Mononuclear cell (primary cell): Measurements from ENCODE around the gene MLST8. TPM values are rescaled to one million over a fixed set of nuclear protein-coding genes. Genes with fewer than 3 reads are reported as not detected.

Experiments
- H3K27me3 ChIP-seq: 2 replicates; pipeline ENCODE4 v1.6.0; 2011; ENCODE audit warnings: low read length, control low read depth; ENCODE audit not compliant: insufficient read depth
- H3K4me1 ChIP-seq: 2 replicates; pipeline ENCODE4 v1.5.1; 2011; ENCODE audit warnings: mild to moderate bottlenecking, low read length, control low read depth; ENCODE audit not compliant: insufficient read depth
- H3K4me3 ChIP-seq: 2 replicates; pipeline ENCODE4 v1.5.1; 2011; ENCODE audit warnings: mild to moderate bottlenecking, low read length, moderate library complexity
- H3K9me3 ChIP-seq: 2 replicates; pipeline ENCODE4 v1.5.1; 2011; ENCODE audit warnings: low read depth, mild to moderate bottlenecking, control low read depth, low read length
- total RNA-seq: library from RNA; depleted of rRNA; stranded (reverse); fragments of >200 nt; gene quantifications from one replicate; pipeline ENCODE4 v1.2.3, GENCODE V29; 2012

MLST8 gene
- total RNA-seq, 1 donor, result 11.0 TPM

- Histone ChIP-seq H3K27me3 (no peaks in the 10 kb centered on the region), H3K4me1 (peaks cover 25% of the 10 kb centered on the region), H3K4me3 (peak overlapping the region; percentile 88), H3K9me3 (no peaks in the 10 kb centered on the region)
Observed at GRCh38 chr16:2223942-2224486, 18.8 kb downstream of the MLST8 start.

- Histone ChIP-seq H3K4me1 (peaks cover 25% of the 10 kb centered on the region), H3K4me3 (no peak overlapping the region), H3K9me3 (no peaks in the 10 kb centered on the region), H3K27me3 (no peaks in the 10 kb centered on the region)
Observed at GRCh38 chr16:2226245-2226793, 21.1 kb downstream of the MLST8 start.

GRCh38 chr16:2226918-2227317 lies 21.7 kb downstream of the MLST8 start:
- Histone ChIP-seq H3K4me3 (no peak overlapping the region), H3K9me3 (no peaks in the 10 kb centered on the region), H3K4me1 (peaks cover 25% of the 10 kb centered on the region), H3K27me3 (no peaks in the 10 kb centered on the region)

GRCh38 chr16:2228161-2228824 lies 23.0 kb downstream of the MLST8 start:
- Histone ChIP-seq H3K9me3 (no peaks in the 10 kb centered on the region), H3K27me3 (no peaks in the 10 kb centered on the region), H3K4me3 (no peak overlapping the region), H3K4me1 (peaks cover 20% of the 10 kb centered on the region)

- H3K4me3 ChIP-seq, result no peak overlapping the region
- H3K9me3 ChIP-seq, result no peaks in the 10 kb centered on the region
Observed at GRCh38 chr16:2229091-2229490, 23.8 kb downstream of the MLST8 start.

GRCh38 chr16:2229632-2230250 lies 24.5 kb downstream of the MLST8 start:
- Histone ChIP-seq H3K4me1 (peaks cover 9% of the 10 kb centered on the region), H3K4me3 (no peak overlapping the region), H3K27me3 (no peaks in the 10 kb centered on the region), H3K9me3 (no peaks in the 10 kb centered on the region)

More at GRCh38 chr16:2229091-2229490, 23.8 kb downstream of the MLST8 start:
- H3K4me1 ChIP-seq, result peaks cover 16% of the 10 kb centered on the region
- H3K27me3 ChIP-seq, result no peaks in the 10 kb centered on the region

GRCh38 chr16:2230376-2230775 lies 25.1 kb downstream of the MLST8 start:
- H3K4me3 ChIP-seq, result no peak overlapping the region
- H3K9me3 ChIP-seq, result no peaks in the 10 kb centered on the region
- no peaks in the 10 kb centered on the region for H3K27me3 ChIP-seq
- peaks cover 4% of the 10 kb centered on the region for H3K4me1 ChIP-seq

- Histone ChIP-seq H3K9me3 (no peaks in the 10 kb centered on the region), H3K4me1 (no peaks in the 10 kb centered on the region), H3K4me3 (no peak overlapping the region)
Observed at GRCh38 chr16:2231016-2231931, 26.0 kb downstream of the MLST8 start.

GRCh38 chr16:2232094-2232990 lies 27.1 kb downstream of the MLST8 start:
- Histone ChIP-seq H3K9me3 (no peaks in the 10 kb centered on the region), H3K27me3 (no peaks in the 10 kb centered on the region), H3K4me1 (no peaks in the 10 kb centered on the region), H3K4me3 (no peak overlapping the region)

More at GRCh38 chr16:2231016-2231931, 26.0 kb downstream of the MLST8 start:
- H3K27me3 ChIP-seq, result no peaks in the 10 kb centered on the region

- Histone ChIP-seq H3K27me3 (no peaks in the 10 kb centered on the region), H3K4me3 (no peak overlapping the region), H3K4me1 (no peaks in the 10 kb centered on the region), H3K9me3 (no peaks in the 10 kb centered on the region)
Observed at GRCh38 chr16:2233046-2233775, 28.0 kb downstream of the MLST8 start.

GRCh38 chr16:2233872-2234812 lies 28.9 kb downstream of the MLST8 start:
- Histone ChIP-seq H3K4me3 (no peak overlapping the region), H3K9me3 (no peaks in the 10 kb centered on the region), H3K4me1 (no peaks in the 10 kb centered on the region), H3K27me3 (no peaks in the 10 kb centered on the region)

- Histone ChIP-seq H3K4me1 (no peaks in the 10 kb centered on the region), H3K9me3 (no peaks in the 10 kb centered on the region), H3K27me3 (no peaks in the 10 kb centered on the region), H3K4me3 (no peak overlapping the region)
Observed at GRCh38 chr16:2234813-2235170, 29.5 kb downstream of the MLST8 start.

- Histone ChIP-seq H3K27me3 (no peaks in the 10 kb centered on the region), H3K4me3 (no peak overlapping the region), H3K4me1 (no peaks in the 10 kb centered on the region), H3K9me3 (no peaks in the 10 kb centered on the region)
Observed at GRCh38 chr16:2235234-2235651, 30.0 kb downstream of the MLST8 start.
